Suprapubic skin (tissue), 4 donors: ENCODE results near the gene WWOX. TPM values are rescaled to one million over a fixed set of nuclear protein-coding genes. Genes with fewer than 3 reads are reported as not detected.

ENCODE experiments used
- DNase-seq, 2 donors: peaks; one replicate each; pipeline ENCODE4 v3.0.0-alpha.2; 2019; ENCODE audit warnings: low spot score in 2 of 2
- H3K27ac ChIP-seq: fragments of 200-600 bp; sonication (generic); one replicate; pipeline ENCODE4 v1.5.1; 2019
- H3K27me3 ChIP-seq: fragments of 200-600 bp; sonication (generic); one replicate; pipeline ENCODE4 v1.5.1; 2019
- H3K36me3 ChIP-seq: fragments of 200-600 bp; sonication (generic); one replicate; pipeline ENCODE4 v1.5.1; 2019
- H3K4me1 ChIP-seq: fragments of 200-600 bp; sonication (generic); one replicate; pipeline ENCODE4 v1.5.1; 2019
- H3K4me3 ChIP-seq: fragments of 200-600 bp; sonication (generic); one replicate; pipeline ENCODE4 v1.5.1; 2019; ENCODE audit warnings: mild to moderate bottlenecking
- H3K9me3 ChIP-seq: fragments of 200-600 bp; sonication (generic); one replicate; pipeline ENCODE4 v1.5.1; 2019
- CTCF ChIP-seq, 2 donors: fragments of 200-600 bp in 1 of 2; fragments of 450-650 bp in 1 of 2; sonication (generic) in 1 of 2; IDR thresholded peaks; one replicate each; pipeline ENCODE4 v1.5.1; 2016 to 2019; ENCODE audit warnings: antibody characterized with exemption in 2 of 2, mild to moderate bottlenecking in 1 of 2, moderate library complexity in 1 of 2
- EP300 ChIP-seq: sonication (generic); formaldehyde crosslinking; IDR thresholded peaks from one replicate; pipeline ENCODE4 v1.6.1; 2017; ENCODE audit warnings: antibody characterized with exemption
- POLR2A ChIP-seq, 2 donors: fragments of 450-650 bp; IDR thresholded peaks; one replicate each; pipeline ENCODE4 v1.6.1; 2017; ENCODE audit warnings: antibody characterized with exemption in 2 of 2, mild to moderate bottlenecking in 2 of 2, moderate library complexity in 2 of 2
- POLR2AphosphoS5 ChIP-seq, 3 donors: sonication (generic); formaldehyde crosslinking; IDR thresholded peaks; one replicate each; pipeline ENCODE4 v1.6.1; 2017; ENCODE audit warnings: antibody characterized with exemption in 3 of 3
- WGBS: methylation state at CpG from one replicate; pipeline ENCODE4 v1.1.5; 2018; 5-methylcytosine and 5-hydroxymethylcytosine counted together
- total RNA-seq, 4 donors: library from RNA; depleted of rRNA; stranded (reverse); fragments of >200 nt; gene quantifications; one replicate each; pipeline ENCODE4 v1.1.0, GENCODE V29; 2016

Gene WWOX
- total RNA-seq, 4 donors from 2014 or later, result 29.6 to 104 (median 47.3) TPM

GRCh38 chr16:78458588-78458987, 359.1 kb downstream of the WWOX start:
- TF ChIP-seq EP300 (no peak), POLR2A (IDR thresholded peaks at IDR 0.05) (no peak), POLR2AphosphoS5 (IDR thresholded peaks at IDR 0.05) (no peak), CTCF (IDR thresholded peaks at IDR 0.05) (no peak)
- Histone ChIP-seq H3K27ac (no peak overlapping the region), H3K36me3 (no peaks in the 10 kb centered on the region), H3K27me3 (no peaks in the 10 kb centered on the region), H3K9me3 (no peaks in the 10 kb centered on the region), H3K4me3 (no peak overlapping the region), H3K4me1 (peaks cover 6% of the 10 kb centered on the region)
- DNase-seq, result no peak
- WGBS, result 94% methylated on average over 2 of the region's 2 CpGs

- Histone ChIP-seq H3K36me3 (no peaks in the 10 kb centered on the region), H3K4me1 (peaks cover 6% of the 10 kb centered on the region), H3K4me3 (no peak overlapping the region), H3K9me3 (no peaks in the 10 kb centered on the region), H3K27me3 (no peaks in the 10 kb centered on the region), H3K27ac (no peak overlapping the region)
- TF ChIP-seq POLR2AphosphoS5 (IDR thresholded peaks at IDR 0.05), result no peak
- no peak for TF ChIP-seq EP300
- no peak for TF ChIP-seq CTCF (IDR thresholded peaks at IDR 0.05)
- TF ChIP-seq POLR2A (IDR thresholded peaks at IDR 0.05), result no peak
- no peak for DNase-seq
- WGBS, result 96% methylated on average over 4 of the region's 4 CpGs
Measured at GRCh38 chr16:78460428-78460827, 361.0 kb downstream of the WWOX start.

- no peak for DNase-seq
- Histone ChIP-seq H3K36me3 (no peaks in the 10 kb centered on the region), H3K27ac (no peak overlapping the region), H3K4me1 (peaks cover 6% of the 10 kb centered on the region), H3K4me3 (no peak overlapping the region), H3K27me3 (no peaks in the 10 kb centered on the region), H3K9me3 (no peaks in the 10 kb centered on the region)
- WGBS, result 59% methylated on average over 4 of the region's 4 CpGs
- TF ChIP-seq POLR2A (IDR thresholded peaks at IDR 0.05) (no peak), CTCF (IDR thresholded peaks at IDR 0.05) (no peak), POLR2AphosphoS5 (IDR thresholded peaks at IDR 0.05) (no peak), EP300 (no peak)
Measured at GRCh38 chr16:78461087-78461486, 361.6 kb downstream of the WWOX start.

- Histone ChIP-seq H3K4me1 (peaks cover 6% of the 10 kb centered on the region), H3K4me3 (no peak overlapping the region), H3K36me3 (no peaks in the 10 kb centered on the region), H3K27ac (no peak overlapping the region), H3K27me3 (no peaks in the 10 kb centered on the region), H3K9me3 (no peaks in the 10 kb centered on the region)
- no peak for DNase-seq
- TF ChIP-seq POLR2A (IDR thresholded peaks at IDR 0.05), result no peak
- no peak for TF ChIP-seq CTCF (IDR thresholded peaks at IDR 0.05)
- TF ChIP-seq POLR2AphosphoS5 (IDR thresholded peaks at IDR 0.05), result no peak
- no peak for TF ChIP-seq EP300
- WGBS, result 59% methylated on average over 9 of the region's 9 CpGs
Measured at GRCh38 chr16:78461496-78462287, 362.2 kb downstream of the WWOX start.

GRCh38 chr16:78462288-78463208, 363.1 kb downstream of the WWOX start:
- no peak overlapping the region for H3K27ac ChIP-seq
- TF ChIP-seq CTCF (IDR thresholded peaks at IDR 0.05) (no peak), EP300 (no peak), POLR2AphosphoS5 (IDR thresholded peaks at IDR 0.05) (no peak), POLR2A (IDR thresholded peaks at IDR 0.05) (no peak)
- no peak overlapping the region for H3K4me3 ChIP-seq
- peaks cover 6% of the 10 kb centered on the region for H3K4me1 ChIP-seq
- no peak for DNase-seq
- no peaks in the 10 kb centered on the region for H3K27me3 ChIP-seq
- WGBS, result 62% methylated on average over 24 of the region's 24 CpGs
- H3K9me3 ChIP-seq, result no peaks in the 10 kb centered on the region
- H3K36me3 ChIP-seq, result no peaks in the 10 kb centered on the region
